ENCODE results near the gene CFAP20. TPM values are rescaled to one million over a fixed set of nuclear protein-coding genes. Genes with fewer than 3 reads are reported as not detected.

CFAP20 gene
- total RNA-seq, 1 experiment from 2014 or later: 60.4 TPM

GRCh38 chr16:58128181-58128631 lies 975 bp downstream of the CFAP20 start:
- WGBS (ENCODE audit: extremely low coverage, insufficient read length, low lambda C conversion rate): no CpG with 5 or more reads among the region's 6 CpGs
- no peaks in the 10 kb centered on the region for H4K20me1 ChIP-seq (ENCODE audit: control insufficient read depth, insufficient read depth, insufficient read length)
- TF ChIP-seq, protein P1, sequence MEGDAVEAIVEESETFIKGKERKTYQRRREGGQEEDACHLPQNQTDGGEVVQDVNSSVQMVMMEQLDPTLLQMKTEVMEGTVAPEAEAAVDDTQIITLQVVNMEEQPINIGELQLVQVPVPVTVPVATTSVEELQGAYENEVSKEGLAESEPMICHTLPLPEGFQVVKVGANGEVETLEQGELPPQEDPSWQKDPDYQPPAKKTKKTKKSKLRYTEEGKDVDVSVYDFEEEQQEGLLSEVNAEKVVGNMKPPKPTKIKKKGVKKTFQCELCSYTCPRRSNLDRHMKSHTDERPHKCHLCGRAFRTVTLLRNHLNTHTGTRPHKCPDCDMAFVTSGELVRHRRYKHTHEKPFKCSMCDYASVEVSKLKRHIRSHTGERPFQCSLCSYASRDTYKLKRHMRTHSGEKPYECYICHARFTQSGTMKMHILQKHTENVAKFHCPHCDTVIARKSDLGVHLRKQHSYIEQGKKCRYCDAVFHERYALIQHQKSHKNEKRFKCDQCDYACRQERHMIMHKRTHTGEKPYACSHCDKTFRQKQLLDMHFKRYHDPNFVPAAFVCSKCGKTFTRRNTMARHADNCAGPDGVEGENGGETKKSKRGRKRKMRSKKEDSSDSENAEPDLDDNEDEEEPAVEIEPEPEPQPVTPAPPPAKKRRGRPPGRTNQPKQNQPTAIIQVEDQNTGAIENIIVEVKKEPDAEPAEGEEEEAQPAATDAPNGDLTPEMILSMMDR (conservative IDR thresholded peaks at IDR 0.05): no peak

More at GRCh38 chr16:58128181-58128631, 975 bp downstream of the CFAP20 start:
- H2BK15ac ChIP-seq (ENCODE audit: low read depth, low read length): no peak overlapping the region
- no peak overlapping the region for H3K4ac ChIP-seq (ENCODE audit: low read depth, low read length)
- H3K14ac ChIP-seq (ENCODE audit: insufficient read depth, low read length): no peak overlapping the region
- Mint-ChIP-seq H3K4me1 (peaks cover 29 to 30% of the 10 kb centered on the region in 2 experiments), H3K27ac (peak overlapping the region in 1 of 3 experiments; percentile 97; a peak in 1 of 7 replicates), H3K9me3 (no peaks in the 10 kb centered on the region; a peak in 1 of 5 replicates), H3K4me3 (peak overlapping the region; percentile 89 to 94), H3K27me3 (ENCODE audit: low read depth) (no peaks in the 10 kb centered on the region), H3K36me3 (ENCODE audit: insufficient read depth in 1 of 3, low read depth in 3 of 3) (no peaks in the 10 kb centered on the region)
- no peak overlapping the region for H3T11ph ChIP-seq (ENCODE audit: low read length)
- no peak for DNase-seq
- H3K79me1 ChIP-seq (ENCODE audit: insufficient read depth, low read depth, low read length, poor library complexity, severe bottlenecking): peaks cover 13% of the 10 kb centered on the region
- no peak overlapping the region for H2BK5ac ChIP-seq (ENCODE audit: insufficient read length, low read length)
- H4K8ac ChIP-seq (replicated peaks; ENCODE audit: insufficient read length, low read depth, low read length): no peak overlapping the region
- H2AFZ ChIP-seq (ENCODE audit: low read length): no peak overlapping the region
- no peak overlapping the region for H4K5ac ChIP-seq (ENCODE audit: insufficient read length, low read depth, low read length)
- peak overlapping the region; percentile 60 for H3K9ac ChIP-seq (ENCODE audit: extremely low read depth, insufficient read length, low read length)
- H2BK120ac ChIP-seq (ENCODE audit: low read depth, low read length, poor library complexity, severe bottlenecking): no peak overlapping the region
- H3K4me2 ChIP-seq (ENCODE audit: insufficient read depth, insufficient read length, low read length): peak overlapping the region; percentile 86
- no peak overlapping the region for H2BK12ac ChIP-seq (ENCODE audit: insufficient read length, low read depth, low read length)
- no peak overlapping the region for H3K56ac ChIP-seq (ENCODE audit: insufficient read length, low read depth, low read length)
- H3K27me3 ChIP-seq (ENCODE audit: insufficient read depth, low read length): no peaks in the 10 kb centered on the region
- H4K91ac ChIP-seq (ENCODE audit: insufficient read length, low read depth, low read length): no peak overlapping the region
- no peak overlapping the region for H3K23ac ChIP-seq (ENCODE audit: insufficient read length, low read depth, low read length)
- H2BK20ac ChIP-seq (ENCODE audit: low read depth, low read length, poor library complexity, severe bottlenecking): no peak overlapping the region
- no peak overlapping the region for H3K18ac ChIP-seq (ENCODE audit: insufficient read length, low read depth, low read length)
- H3K9me3 ChIP-seq (ENCODE audit: control insufficient read depth, low read depth, low read length): no peaks in the 10 kb centered on the region
- peaks cover 6% of the 10 kb centered on the region for H3K23me2 ChIP-seq (ENCODE audit: insufficient read length, low read depth, low read length, poor library complexity, severe bottlenecking)
- peaks cover 25% of the 10 kb centered on the region for H3K79me2 ChIP-seq (ENCODE audit: insufficient read depth, low read length)
- no peak overlapping the region for H2AK5ac ChIP-seq (ENCODE audit: insufficient read length, low read length)
- H3K27ac ChIP-seq (ENCODE audit: insufficient read length, low read depth, low read length): no peak overlapping the region
- H3K4me1 ChIP-seq (ENCODE audit: insufficient read depth, low read length): peaks cover 10% of the 10 kb centered on the region

Data from H9 (cell line).